GM10847 (cell line): Measurements from ENCODE around the gene ADAM11.

Experiments
- POLR2A ChIP-seq: IDR thresholded peaks from 2 replicates; pipeline ENCODE4 v1.6.1; 2011; ENCODE audit not compliant: insufficient read length; ENCODE audit errors: extremely low read depth

ADAM11 gene

DNA sequence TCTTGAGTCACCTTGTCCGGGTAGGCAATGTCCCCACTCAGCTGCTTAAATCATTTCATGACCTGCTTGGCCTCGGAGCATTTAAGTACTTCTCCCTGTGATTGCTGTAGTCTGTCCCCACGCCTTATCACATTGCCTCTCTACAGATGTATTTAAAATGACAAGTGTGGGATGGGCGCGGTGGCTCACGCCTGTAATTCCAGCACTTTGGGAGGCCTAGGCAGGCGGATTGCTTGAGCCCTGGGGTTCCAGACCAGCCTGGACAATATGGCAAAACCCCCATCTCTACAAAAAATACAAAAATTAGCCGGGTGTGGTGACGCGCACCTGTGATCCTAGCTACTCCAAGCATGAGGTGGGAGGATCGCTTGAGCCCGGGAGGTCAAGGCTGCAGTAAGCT lies 72.6 kb downstream of the ADAM11 start:
- no peak for TF ChIP-seq POLR2A
